HG02678 (cell line): ENCODE results near the gene FER.
"Not testable (repeated sequence)": the region's sequence is repeated elsewhere in the genome, so short reads cannot be mapped to it uniquely, and the experiment has no call there.

Experiments used
- ATAC-seq: cut with Tn5 transposase; IDR thresholded peaks from one replicate; pipeline ENCODE4 v1.9.1; 2021; ENCODE audit warnings: mild to moderate bottlenecking, moderate library complexity; ENCODE audit not compliant: unreplicated experiment

FER gene

DNA sequence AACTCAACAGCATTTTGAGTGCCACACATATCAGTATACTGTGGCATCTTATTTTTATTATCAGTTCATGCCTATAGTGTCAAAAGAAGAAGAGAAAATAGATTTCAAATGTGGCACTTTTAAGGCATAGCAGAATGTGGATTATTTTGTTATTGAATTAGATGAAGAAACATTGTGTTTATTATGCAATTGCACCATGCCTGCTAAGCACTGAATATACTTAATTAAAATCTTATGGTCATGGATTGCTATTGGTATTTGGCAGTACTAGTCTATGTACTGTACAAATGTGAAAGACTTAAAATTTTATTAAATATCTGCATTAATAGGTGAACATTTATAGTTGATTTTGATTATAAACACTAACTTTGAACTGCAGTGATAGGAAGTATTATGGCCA lies 128.8 kb downstream of the FER start:
- ATAC-seq: no peak

DNA sequence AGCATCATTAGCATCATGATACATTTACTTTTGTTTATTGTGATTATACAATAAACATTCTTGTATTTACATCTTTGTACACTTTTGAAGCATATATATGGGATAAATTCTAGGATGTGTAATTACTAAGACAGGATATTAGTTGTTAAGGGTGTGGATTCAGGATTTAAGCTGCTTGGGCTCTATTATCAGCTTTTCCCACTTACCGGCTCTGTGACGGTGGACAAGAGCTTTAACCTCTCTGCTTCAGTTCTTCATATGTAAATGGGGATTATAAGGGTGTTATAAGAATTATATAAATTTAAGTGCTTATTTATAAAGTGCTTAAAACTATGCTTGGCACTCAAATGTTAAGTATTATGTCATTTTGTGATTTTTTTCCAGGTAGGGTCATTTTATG lies 131.1 kb downstream of the FER start:
- no peak for ATAC-seq

- no peak for ATAC-seq
These were observed 133.4 kb downstream of the FER start for GRCh38 chr5:108881133-108881532.

DNA sequence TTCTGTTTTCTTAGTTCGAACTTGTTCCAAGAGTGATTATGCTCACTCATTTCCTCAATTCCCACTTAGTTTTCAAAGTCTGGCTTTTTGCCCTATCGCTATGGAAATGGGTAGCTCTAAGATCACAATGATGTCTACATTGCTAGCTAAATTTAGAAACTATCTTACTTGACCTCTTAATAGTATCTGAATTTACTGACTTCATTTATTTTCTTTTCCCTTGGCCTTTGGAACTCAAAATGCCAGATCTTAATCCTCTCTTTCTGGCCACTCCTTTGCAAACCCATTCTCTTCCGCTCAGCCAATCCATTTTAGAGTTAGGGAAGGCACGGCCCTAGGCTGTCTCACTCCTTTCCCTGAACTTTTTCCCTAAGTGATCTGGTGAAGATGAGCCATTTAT lies 137.0 kb downstream of the FER start:
- no peak for ATAC-seq

GRCh38 chr5:108898257-108898656 lies 150.6 kb downstream of the FER start:
- no peak for ATAC-seq

GRCh38 chr5:108898707-108899106 lies 151.0 kb downstream of the FER start:
- ATAC-seq: no peak

GRCh38 chr5:108899244-108899643 lies 151.5 kb downstream of the FER start:
- not testable (repeated sequence) for ATAC-seq

DNA sequence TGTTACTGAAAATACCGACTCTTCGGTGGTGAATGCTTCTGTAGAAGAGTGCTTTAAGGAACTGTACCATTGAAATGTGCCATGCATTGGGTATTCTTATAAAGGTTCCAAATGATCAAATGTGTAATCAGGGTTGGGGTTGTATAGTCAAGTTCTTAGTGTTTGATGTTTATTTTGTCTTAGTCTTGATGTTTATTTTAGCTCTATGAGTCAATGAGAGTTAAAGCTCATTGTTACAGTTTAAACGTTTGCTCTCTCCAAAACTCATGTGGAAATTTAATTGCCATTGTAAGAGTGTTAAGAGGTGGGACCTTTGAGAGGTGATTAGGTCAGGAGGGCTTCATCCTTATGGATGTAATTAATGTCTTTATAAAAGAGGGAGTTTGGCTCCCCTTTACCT lies 153.0 kb downstream of the FER start:
- ATAC-seq: no peak

DNA sequence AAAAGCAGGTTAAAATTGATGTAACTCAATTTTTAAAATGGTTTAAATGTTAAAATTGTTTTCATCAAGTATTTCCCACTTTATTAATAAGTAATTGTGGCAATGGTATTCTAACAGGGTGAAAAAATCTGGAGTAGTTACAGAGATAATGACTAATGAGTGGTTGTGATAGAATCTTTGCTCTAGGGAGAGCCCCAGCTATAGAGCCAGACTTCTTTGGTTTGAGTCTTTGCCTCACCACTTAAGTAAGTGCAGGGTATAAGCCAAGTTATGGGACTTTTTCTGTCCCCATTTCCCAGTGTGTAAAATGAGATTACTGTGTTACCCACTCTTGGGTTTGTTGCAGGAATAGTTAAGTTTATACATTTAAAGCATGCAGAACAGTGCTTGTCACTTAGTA lies 158.1 kb downstream of the FER start:
- ATAC-seq: no peak

DNA sequence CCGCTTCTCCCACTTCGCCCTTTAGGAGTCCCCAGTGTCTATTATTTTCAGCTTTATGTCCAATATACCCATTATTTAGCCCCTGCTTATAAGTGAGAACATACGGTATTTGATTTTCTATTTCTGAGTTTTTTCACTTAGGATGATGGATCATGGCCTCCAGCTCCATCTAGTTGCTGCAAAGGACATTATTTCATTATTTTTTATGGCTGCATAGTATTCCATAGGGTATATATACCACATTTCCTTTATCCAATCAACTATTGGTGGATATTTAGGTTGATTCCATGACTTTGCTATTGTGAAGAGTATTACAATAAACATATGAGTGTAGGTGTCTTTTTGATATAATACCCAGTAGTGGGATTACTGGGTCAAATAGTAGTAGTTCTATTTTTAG lies 162.9 kb downstream of the FER start:
- ATAC-seq: no peak

DNA sequence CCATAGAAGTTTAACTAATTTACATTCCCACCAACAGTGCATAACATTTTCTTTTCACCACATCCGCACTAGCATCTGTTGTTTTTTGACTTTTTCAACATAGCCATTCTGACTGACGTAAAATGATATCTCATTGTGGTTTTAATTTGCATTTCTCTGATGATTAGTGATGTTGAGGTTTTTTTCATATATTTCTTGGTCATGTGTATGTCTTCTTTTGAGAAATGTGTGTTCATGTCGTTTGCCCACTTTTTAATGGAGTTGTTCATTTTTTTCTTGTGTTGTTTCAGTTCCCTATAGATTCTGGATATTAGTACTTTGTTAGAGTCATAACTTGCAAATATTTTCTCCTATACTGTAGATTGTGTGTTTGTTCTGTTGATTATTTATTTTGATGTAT lies 163.4 kb downstream of the FER start:
- no peak for ATAC-seq

- ATAC-seq: no peak
These were observed 169.9 kb downstream of the FER start for GRCh38 chr5:108917596-108917995.

- ATAC-seq: peak; percentile 53
These were observed 172.1 kb downstream of the FER start for GRCh38 chr5:108919591-108920326.

- ATAC-seq: no peak
These were observed 176.8 kb downstream of the FER start for GRCh38 chr5:108924457-108924961.

- ATAC-seq: no peak
These were observed 177.4 kb downstream of the FER start for GRCh38 chr5:108925073-108925472.

DNA sequence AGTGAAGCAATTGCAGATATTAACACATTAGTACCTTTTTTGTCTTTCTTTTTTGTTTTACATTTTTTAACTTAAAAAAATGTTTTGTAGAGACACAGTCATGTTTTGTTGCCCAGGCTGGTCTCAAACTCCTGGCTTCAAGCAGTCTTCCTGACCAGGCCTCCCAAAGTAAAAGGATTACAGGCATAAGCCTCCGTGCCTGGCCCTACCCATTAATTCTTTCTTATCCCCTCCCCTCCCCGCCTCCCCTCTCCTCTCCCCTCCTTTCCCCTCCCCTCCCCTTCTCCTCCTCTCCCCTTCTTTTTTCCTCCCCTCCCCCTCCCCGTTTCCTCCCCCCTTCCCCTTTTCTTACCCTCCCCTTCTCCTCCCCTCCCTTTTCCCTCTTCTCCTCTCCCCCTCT lies 182.4 kb downstream of the FER start:
- no peak for ATAC-seq

- ATAC-seq: no peak
These were observed 187.9 kb downstream of the FER start for GRCh38 chr5:108935611-108936010.

DNA sequence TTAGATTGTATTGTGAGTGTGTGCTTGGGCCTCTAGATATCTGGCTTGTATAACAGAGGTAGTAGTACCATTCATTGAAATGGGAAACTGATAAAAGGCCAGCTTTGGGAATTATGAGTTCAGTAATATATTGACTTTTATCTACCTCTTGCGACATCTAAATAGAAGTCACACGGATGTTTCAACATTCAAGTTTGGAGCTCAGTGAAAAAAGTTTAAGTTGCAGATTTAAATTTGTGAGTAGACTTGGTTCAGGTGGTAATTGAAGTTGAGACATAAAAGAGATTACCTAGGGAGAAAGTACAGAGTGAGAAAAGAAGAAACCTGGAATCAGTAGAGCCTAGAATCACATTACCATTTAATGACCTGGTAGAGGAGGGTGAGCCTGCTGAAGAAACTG lies 189.5 kb downstream of the FER start:
- ATAC-seq: no peak

DNA sequence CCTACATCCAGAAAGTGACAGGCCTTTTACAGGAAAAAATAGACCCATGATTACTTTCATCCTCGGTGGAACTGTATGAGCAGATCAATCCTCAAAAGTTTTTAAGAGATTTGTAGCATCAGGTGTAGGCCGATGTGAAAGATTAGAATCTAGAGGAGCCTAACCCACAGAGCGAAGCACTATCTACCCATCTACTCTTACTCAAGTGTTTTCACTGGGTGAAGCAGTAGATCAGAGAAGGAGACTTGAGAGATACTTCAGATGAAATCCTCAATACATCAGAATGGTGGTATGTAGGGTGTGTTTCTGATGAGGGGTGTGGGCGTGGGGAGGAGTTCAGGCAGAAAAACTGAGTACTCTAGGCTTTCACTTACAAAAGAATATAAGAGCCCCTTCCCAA lies 192.8 kb downstream of the FER start:
- ATAC-seq: no peak

DNA sequence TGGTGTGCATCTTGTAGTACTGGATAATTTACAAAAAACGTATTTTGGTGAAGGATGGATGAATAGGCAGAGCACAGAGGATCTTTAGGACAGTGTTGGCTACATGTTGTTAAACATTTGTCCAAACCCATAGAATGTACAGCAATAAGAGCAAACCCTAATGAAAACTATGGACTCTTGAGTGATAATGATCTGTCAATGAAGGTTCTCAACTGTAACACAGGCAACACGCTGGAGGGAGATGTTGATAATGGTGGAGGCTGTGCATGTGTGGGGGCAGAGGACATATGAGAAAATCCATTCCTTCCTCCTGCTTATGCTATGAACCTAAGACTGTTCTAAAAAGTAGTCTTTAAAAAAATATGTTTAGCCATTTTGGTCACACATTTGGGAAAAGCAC lies 194.0 kb downstream of the FER start:
- no peak for ATAC-seq

DNA sequence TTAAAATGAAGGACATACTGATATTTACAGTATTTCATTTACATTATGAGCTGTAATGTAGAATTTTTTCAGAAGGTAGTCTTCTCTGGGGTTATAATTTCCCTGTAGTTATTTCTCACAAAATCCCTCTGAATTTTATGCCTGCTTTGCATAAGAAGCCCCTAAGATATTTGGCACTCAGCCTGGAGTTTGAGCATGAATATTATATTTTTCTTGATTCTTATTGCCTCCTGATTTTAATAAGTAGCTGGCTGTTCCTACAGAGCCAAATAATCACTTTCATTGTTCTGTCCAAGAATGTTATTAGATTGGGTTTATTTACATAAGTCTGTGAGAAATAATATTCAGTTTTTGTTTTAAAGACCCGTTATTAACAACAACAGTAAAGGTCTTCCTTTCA lies 195.0 kb downstream of the FER start:
- ATAC-seq: no peak

DNA sequence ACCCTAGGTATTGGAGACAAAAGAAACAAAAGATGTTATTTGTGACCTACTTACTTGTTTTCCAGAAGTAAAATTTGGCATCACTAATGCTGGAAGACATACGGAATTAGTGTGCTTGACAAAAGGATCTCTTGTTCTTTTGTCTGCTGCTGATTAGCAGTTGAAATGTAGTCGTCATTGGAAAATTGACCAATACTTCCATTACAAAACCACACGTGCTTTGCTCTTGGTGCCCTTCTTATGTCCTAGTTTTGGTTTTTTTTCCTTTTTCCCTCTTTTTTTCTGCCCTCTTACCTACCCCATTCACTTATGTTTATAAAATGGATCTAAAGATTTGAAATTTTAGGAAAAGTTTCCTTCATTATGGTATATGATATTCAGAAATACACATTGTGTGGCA lies 197.4 kb downstream of the FER start:
- no peak for ATAC-seq

DNA sequence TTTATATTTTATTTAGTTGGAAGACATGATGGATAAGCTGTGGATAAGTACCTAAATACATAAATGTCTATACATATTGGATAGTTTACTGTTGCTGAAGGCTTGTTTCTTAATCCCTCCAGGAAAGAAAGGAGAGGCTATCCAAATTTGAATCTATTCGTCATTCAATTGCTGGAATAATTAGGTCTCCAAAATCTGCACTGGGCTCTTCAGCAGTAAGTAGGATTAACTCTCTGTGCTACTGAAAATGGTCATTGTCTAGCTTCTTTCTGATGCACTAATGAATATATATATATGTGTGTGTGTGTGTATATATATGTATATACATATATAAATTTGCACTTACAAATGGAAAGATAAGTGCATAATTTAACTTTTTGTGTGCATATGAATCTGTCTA lies 198.3 kb downstream of the FER start:
- no peak for ATAC-seq
